ENCODE measurements around the gene OR8B3.

The OR8B3 gene

DNA sequence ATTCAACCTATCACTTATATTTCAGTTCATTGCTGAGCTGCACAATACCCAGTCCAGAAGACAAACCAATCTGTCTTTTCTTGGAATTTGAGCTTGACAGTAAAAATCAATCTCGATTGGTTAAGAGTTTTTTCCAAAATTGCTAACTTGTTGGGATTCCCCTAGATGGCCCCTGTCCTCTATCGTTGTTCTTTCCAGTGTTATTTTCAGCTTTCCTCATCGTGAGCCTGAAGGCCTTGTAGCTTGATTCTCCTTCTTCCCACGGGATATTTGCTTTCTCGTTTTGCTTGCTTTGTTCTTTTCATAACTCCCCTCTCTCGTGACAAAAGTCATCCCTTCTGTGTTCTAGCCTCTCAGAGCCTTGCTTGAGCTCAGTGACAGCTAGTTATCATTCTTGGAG is 43.6 kb upstream of the OR8B3 start:
- TF ChIP-seq RAD21 (IDR thresholded peaks at IDR 0.05; ENCODE audit: low read depth): no peak
- no peak for TF ChIP-seq TAF1 (IDR thresholded peaks at IDR 0.05; ENCODE audit: low read depth)
- TF ChIP-seq, protein P1, sequence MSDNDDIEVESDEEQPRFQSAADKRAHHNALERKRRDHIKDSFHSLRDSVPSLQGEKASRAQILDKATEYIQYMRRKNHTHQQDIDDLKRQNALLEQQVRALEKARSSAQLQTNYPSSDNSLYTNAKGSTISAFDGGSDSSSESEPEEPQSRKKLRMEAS (IDR thresholded peaks at IDR 0.05): no peak
- TF ChIP-seq EP300 (IDR thresholded peaks at IDR 0.05; ENCODE audit: borderline replicate concordance): no peak
- TF ChIP-seq, protein P2, sequence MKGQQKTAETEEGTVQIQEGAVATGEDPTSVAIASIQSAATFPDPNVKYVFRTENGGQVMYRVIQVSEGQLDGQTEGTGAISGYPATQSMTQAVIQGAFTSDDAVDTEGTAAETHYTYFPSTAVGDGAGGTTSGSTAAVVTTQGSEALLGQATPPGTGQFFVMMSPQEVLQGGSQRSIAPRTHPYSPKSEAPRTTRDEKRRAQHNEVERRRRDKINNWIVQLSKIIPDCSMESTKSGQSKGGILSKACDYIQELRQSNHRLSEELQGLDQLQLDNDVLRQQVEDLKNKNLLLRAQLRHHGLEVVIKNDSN (IDR thresholded peaks at IDR 0.05): no peak
- TF ChIP-seq TCF12 (IDR thresholded peaks at IDR 0.05; ENCODE audit: low read depth): no peak

DNA sequence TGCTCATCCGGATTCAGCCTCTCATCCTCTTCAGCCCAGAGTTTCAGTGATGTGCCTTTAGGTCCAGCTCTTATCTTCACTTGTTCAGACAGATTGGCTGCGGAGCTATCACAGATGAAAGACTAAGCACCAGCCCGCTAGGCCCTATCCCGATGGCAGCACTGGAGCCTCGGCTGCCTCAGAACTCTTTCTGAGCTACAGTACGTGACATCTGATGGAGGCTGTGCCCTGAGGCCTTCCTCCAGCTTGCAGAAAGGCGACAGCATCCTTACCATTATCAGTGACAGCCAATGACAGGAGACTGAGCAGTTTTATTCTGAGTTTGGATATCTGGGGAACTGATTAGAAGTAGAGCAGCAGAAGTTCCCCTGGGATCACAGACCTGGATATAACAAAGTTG is 42.7 kb upstream of the OR8B3 start:
- TF ChIP-seq TEAD4 (IDR thresholded peaks at IDR 0.05) (no peak), EGR1 (IDR thresholded peaks at IDR 0.05) (no peak), YY1 (IDR thresholded peaks at IDR 0.05; ENCODE audit: low read depth) (no peak), FOXM1 (IDR thresholded peaks at IDR 0.05; ENCODE audit: borderline replicate concordance, low read depth) (no peak), ZBTB7A (IDR thresholded peaks at IDR 0.05; ENCODE audit: low read depth) (no peak), CEBPB (IDR thresholded peaks at IDR 0.05) (no peak), NFIC (IDR thresholded peaks at IDR 0.05) (no peak)
- TF ChIP-seq, protein P3, sequence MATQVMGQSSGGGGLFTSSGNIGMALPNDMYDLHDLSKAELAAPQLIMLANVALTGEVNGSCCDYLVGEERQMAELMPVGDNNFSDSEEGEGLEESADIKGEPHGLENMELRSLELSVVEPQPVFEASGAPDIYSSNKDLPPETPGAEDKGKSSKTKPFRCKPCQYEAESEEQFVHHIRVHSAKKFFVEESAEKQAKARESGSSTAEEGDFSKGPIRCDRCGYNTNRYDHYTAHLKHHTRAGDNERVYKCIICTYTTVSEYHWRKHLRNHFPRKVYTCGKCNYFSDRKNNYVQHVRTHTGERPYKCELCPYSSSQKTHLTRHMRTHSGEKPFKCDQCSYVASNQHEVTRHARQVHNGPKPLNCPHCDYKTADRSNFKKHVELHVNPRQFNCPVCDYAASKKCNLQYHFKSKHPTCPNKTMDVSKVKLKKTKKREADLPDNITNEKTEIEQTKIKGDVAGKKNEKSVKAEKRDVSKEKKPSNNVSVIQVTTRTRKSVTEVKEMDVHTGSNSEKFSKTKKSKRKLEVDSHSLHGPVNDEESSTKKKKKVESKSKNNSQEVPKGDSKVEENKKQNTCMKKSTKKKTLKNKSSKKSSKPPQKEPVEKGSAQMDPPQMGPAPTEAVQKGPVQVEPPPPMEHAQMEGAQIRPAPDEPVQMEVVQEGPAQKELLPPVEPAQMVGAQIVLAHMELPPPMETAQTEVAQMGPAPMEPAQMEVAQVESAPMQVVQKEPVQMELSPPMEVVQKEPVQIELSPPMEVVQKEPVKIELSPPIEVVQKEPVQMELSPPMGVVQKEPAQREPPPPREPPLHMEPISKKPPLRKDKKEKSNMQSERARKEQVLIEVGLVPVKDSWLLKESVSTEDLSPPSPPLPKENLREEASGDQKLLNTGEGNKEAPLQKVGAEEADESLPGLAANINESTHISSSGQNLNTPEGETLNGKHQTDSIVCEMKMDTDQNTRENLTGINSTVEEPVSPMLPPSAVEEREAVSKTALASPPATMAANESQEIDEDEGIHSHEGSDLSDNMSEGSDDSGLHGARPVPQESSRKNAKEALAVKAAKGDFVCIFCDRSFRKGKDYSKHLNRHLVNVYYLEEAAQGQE (IDR thresholded peaks at IDR 0.05; ENCODE audit: low read depth): no peak

DNA sequence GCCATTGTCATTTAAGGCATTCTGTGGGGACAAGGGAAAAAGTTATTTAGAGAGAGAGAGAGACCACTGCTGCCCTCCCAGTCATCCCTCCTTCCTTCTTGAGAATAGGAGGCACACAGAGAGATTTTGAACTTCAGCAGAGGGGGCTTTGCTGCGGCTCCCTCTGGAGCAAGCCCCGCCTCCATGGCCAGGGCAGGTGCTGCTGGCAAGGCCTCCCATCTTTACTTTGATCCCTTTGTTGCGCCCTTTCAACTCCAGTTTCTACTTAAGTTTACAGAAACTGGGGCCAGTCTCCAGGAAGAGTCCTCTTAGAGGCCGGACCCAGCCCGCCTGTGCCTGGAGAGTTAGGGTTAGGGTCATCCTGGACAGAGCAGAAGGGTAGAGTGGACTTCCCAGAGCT is 42.3 kb upstream of the OR8B3 start:
- no peak for TF ChIP-seq TCF12 (IDR thresholded peaks at IDR 0.05; ENCODE audit: low read depth)
- no peak for TF ChIP-seq NFIC (IDR thresholded peaks at IDR 0.05)
- no peak for TF ChIP-seq FOXM1 (IDR thresholded peaks at IDR 0.05; ENCODE audit: borderline replicate concordance, low read depth)
- TF ChIP-seq, protein P1 (IDR thresholded peaks at IDR 0.05): no peak
- TF ChIP-seq, protein P2 (IDR thresholded peaks at IDR 0.05): no peak
- no peak for TF ChIP-seq ZBTB7A (IDR thresholded peaks at IDR 0.05; ENCODE audit: low read depth)
- TF ChIP-seq RAD21 (IDR thresholded peaks at IDR 0.05; ENCODE audit: low read depth): no peak
- no peak for TF ChIP-seq YY1 (IDR thresholded peaks at IDR 0.05; ENCODE audit: low read depth)
- TF ChIP-seq, protein P3 (IDR thresholded peaks at IDR 0.05; ENCODE audit: low read depth): no peak
- no peak for TF ChIP-seq TEAD4 (IDR thresholded peaks at IDR 0.05)
- TF ChIP-seq EGR1 (IDR thresholded peaks at IDR 0.05): no peak
- no peak for TF ChIP-seq CREB1 (IDR thresholded peaks at IDR 0.05; ENCODE audit: low read depth)
- TF ChIP-seq EP300 (IDR thresholded peaks at IDR 0.05; ENCODE audit: borderline replicate concordance): no peak
- TF ChIP-seq CEBPB (IDR thresholded peaks at IDR 0.05): no peak
- TF ChIP-seq TAF1 (IDR thresholded peaks at IDR 0.05; ENCODE audit: low read depth): no peak

DNA sequence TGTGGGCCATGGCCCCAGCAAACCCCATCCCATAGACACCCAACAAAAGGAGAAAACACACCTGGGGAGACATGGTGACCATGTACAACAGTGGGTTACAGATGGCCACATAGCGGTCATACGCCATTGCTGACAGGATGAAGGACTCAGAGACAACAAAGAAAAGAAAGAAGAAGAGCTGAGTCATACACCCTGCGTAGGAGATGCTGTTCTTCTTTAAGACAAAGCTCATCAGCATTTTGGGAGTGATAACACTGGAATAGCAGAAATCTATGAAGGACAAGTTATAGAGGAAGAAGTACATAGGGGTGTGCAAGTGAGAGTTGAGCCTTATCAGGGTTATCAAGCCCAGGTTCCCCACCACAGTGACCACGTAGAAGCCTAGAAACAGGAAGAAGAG is 41.8 kb upstream of the OR8B3 start:
- TF ChIP-seq EGR1 (IDR thresholded peaks at IDR 0.05) (no peak), NFIC (IDR thresholded peaks at IDR 0.05) (no peak), EP300 (IDR thresholded peaks at IDR 0.05; ENCODE audit: borderline replicate concordance) (no peak), FOXM1 (IDR thresholded peaks at IDR 0.05; ENCODE audit: borderline replicate concordance, low read depth) (no peak), CEBPB (IDR thresholded peaks at IDR 0.05) (no peak), YY1 (IDR thresholded peaks at IDR 0.05; ENCODE audit: low read depth) (no peak), TCF12 (IDR thresholded peaks at IDR 0.05; ENCODE audit: low read depth) (no peak), TEAD4 (IDR thresholded peaks at IDR 0.05) (no peak), TAF1 (IDR thresholded peaks at IDR 0.05; ENCODE audit: low read depth) (no peak), CREB1 (IDR thresholded peaks at IDR 0.05; ENCODE audit: low read depth) (no peak), RAD21 (IDR thresholded peaks at IDR 0.05; ENCODE audit: low read depth) (no peak), ZBTB7A (IDR thresholded peaks at IDR 0.05; ENCODE audit: low read depth) (no peak)
- TF ChIP-seq, protein P1 (IDR thresholded peaks at IDR 0.05): no peak
- TF ChIP-seq, protein P3 (IDR thresholded peaks at IDR 0.05; ENCODE audit: low read depth): no peak
- TF ChIP-seq, protein P2 (IDR thresholded peaks at IDR 0.05): no peak
